Type B pancreatic cell (in vitro differentiated cells): Measurements from ENCODE around the gene MSANTD2. TPM values are rescaled to one million over a fixed set of nuclear protein-coding genes. Genes with fewer than 3 reads are reported as not detected.

Experiments
- DNase-seq: peaks from one replicate; pipeline ENCODE4 v3.0.0; 2021; ENCODE audit warnings: mixed read lengths; ENCODE audit not compliant: unreplicated experiment; ENCODE audit errors: extremely low spot score
- H3K27ac Mint-ChIP-seq: 2 replicates; pipeline ENCODE4 v1.8.0; 2021; ENCODE audit warnings: mild to moderate bottlenecking, mixed read lengths
- H3K27me3 Mint-ChIP-seq: 2 replicates; pipeline ENCODE4 v1.8.0; 2021; ENCODE audit warnings: mixed read lengths
- H3K36me3 Mint-ChIP-seq: 2 replicates; pipeline ENCODE4 v1.8.0; 2021; ENCODE audit warnings: mixed read lengths
- H3K4me1 Mint-ChIP-seq: one replicate; pipeline ENCODE4 v1.8.0; 2021; ENCODE audit warnings: mixed read lengths; ENCODE audit not compliant: unreplicated experiment
- H3K4me3 Mint-ChIP-seq: 2 replicates; pipeline ENCODE4 v1.8.0; 2021; ENCODE audit warnings: mild to moderate bottlenecking, mixed read lengths
- H3K9me3 Mint-ChIP-seq: 2 replicates; pipeline ENCODE4 v1.8.0; 2021; ENCODE audit warnings: mixed read lengths
- CTCF ChIP-seq: fragments of 200-600 bp; sonication (generic); conservative IDR thresholded peaks from 2 replicates; pipeline ENCODE4 v1.5.0; 2021; ENCODE audit warnings: antibody characterized with exemption, mild to moderate bottlenecking
- total RNA-seq: library from RNA; stranded (reverse); gene quantifications from 2 replicates; pipeline ENCODE4 v1.2.1, GENCODE V29; 2021; ENCODE audit warnings: low replicate concordance

MSANTD2 gene
- total RNA-seq, 1 donor from 2014 or later: 27.4 TPM

- peaks cover 41% of the 10 kb centered on the region for H3K27me3 Mint-ChIP-seq
- no peak for TF ChIP-seq CTCF
- H3K4me3 Mint-ChIP-seq: no peak overlapping the region
Observed at GRCh38 chr11:124830749-124831148, 30.5 kb upstream of the MSANTD2 start.

GRCh38 chr11:124829986-124830385 is 29.8 kb upstream of the MSANTD2 start:
- Mint-ChIP-seq H3K27ac (no peak overlapping the region), H3K9me3 (no peaks in the 10 kb centered on the region), H3K4me3 (no peak overlapping the region), H3K27me3 (peaks cover 38% of the 10 kb centered on the region), H3K4me1 (no peaks in the 10 kb centered on the region), H3K36me3 (no peaks in the 10 kb centered on the region)
- no peak for DNase-seq
- TF ChIP-seq CTCF: no peak

More at GRCh38 chr11:124830749-124831148, 30.5 kb upstream of the MSANTD2 start:
- DNase-seq: no peak
- no peaks in the 10 kb centered on the region for H3K9me3 Mint-ChIP-seq
- H3K27ac Mint-ChIP-seq: no peak overlapping the region
- no peaks in the 10 kb centered on the region for H3K36me3 Mint-ChIP-seq
- H3K4me1 Mint-ChIP-seq: no peaks in the 10 kb centered on the region

GRCh38 chr11:124825876-124826275 is 25.7 kb upstream of the MSANTD2 start:
- Mint-ChIP-seq H3K27me3 (peaks cover 29% of the 10 kb centered on the region), H3K27ac (no peak overlapping the region), H3K9me3 (no peaks in the 10 kb centered on the region), H3K36me3 (no peaks in the 10 kb centered on the region), H3K4me3 (no peak overlapping the region), H3K4me1 (no peaks in the 10 kb centered on the region)
- DNase-seq: no peak
- no peak for TF ChIP-seq CTCF

GRCh38 chr11:124823512-124824376 is 23.5 kb upstream of the MSANTD2 start:
- Mint-ChIP-seq H3K36me3 (no peaks in the 10 kb centered on the region), H3K27ac (no peak overlapping the region), H3K9me3 (no peaks in the 10 kb centered on the region), H3K4me1 (no peaks in the 10 kb centered on the region), H3K27me3 (peaks cover 32% of the 10 kb centered on the region), H3K4me3 (no peak overlapping the region)
- DNase-seq: no peak
- TF ChIP-seq CTCF: no peak

GRCh38 chr11:124821995-124822730 is 22.0 kb upstream of the MSANTD2 start:
- H3K4me3 Mint-ChIP-seq: no peak overlapping the region
- TF ChIP-seq CTCF: no peak
- no peaks in the 10 kb centered on the region for H3K36me3 Mint-ChIP-seq
- no peaks in the 10 kb centered on the region for H3K9me3 Mint-ChIP-seq
- DNase-seq: no peak
- H3K27me3 Mint-ChIP-seq: peaks cover 38% of the 10 kb centered on the region
- no peak overlapping the region for H3K27ac Mint-ChIP-seq
- H3K4me1 Mint-ChIP-seq: no peaks in the 10 kb centered on the region
